DND-41 (cell line): ENCODE measurements around the gene TOLLIP.

Experiments
- ATAC-seq: fragments of 200-7000 bp; cut with Tn5 transposase; 3 replicates; pipeline ENCODE4 v1.9.1; 2021; ENCODE audit warnings: low read depth; ENCODE audit not compliant: insufficient read depth
- DNase-seq: peaks from one replicate; pipeline ENCODE4 v3.0.0-alpha.2; 2020
- H2AFZ ChIP-seq: 2 replicates; pipeline ENCODE4 v1.6.0; 2012; ENCODE audit warnings: low read depth, low read length
- H3K27ac ChIP-seq: 2 replicates; pipeline ENCODE4 v1.5.1; 2012; ENCODE audit warnings: low read length, inconsistent platforms
- H3K27me3 ChIP-seq: fragments of 200-600 bp; sonication (generic); 2 replicates; pipeline ENCODE4 v1.6.0; 2012; ENCODE audit warnings: low read length, mild to moderate bottlenecking, inconsistent platforms; ENCODE audit not compliant: insufficient read depth, poor library complexity
- H3K36me3 ChIP-seq: 2 replicates; pipeline ENCODE4 v1.5.1; 2012; ENCODE audit warnings: low read length, inconsistent platforms; ENCODE audit not compliant: insufficient read depth
- H3K4me1 ChIP-seq: 2 replicates; pipeline ENCODE4 v1.5.1; 2012; ENCODE audit warnings: mild to moderate bottlenecking, low read length; ENCODE audit not compliant: insufficient read depth
- H3K4me2 ChIP-seq: 2 replicates; pipeline ENCODE4 v1.6.0; 2012; ENCODE audit warnings: mild to moderate bottlenecking, moderate library complexity, low read length, inconsistent platforms; ENCODE audit not compliant: insufficient read depth
- H3K4me3 ChIP-seq, 2 experiments: fragments of 200-600 bp in 1 of 2; shearing (Covaris generic) in 1 of 2; 2 replicates each; pipeline ENCODE4 v1.5.1; 2012 to 2016; ENCODE audit warnings: inconsistent platforms in 2 of 2, low read length in 2 of 2, mild to moderate bottlenecking in 2 of 2, low read depth in 1 of 2, moderate library complexity in 1 of 2
- H3K79me2 ChIP-seq: 2 replicates; pipeline ENCODE4 v1.6.0; 2012; ENCODE audit warnings: low read length, inconsistent platforms; ENCODE audit not compliant: insufficient read depth
- H3K9ac ChIP-seq: 2 replicates; pipeline ENCODE4 v1.6.0; 2012; ENCODE audit warnings: low read depth, mild to moderate bottlenecking, inconsistent platforms, low read length, moderate library complexity
- H3K9me3 ChIP-seq: 2 replicates; pipeline ENCODE4 v1.5.1; 2012; ENCODE audit warnings: low read length, moderate library complexity, mild to moderate bottlenecking, inconsistent platforms; ENCODE audit not compliant: insufficient read depth, severe bottlenecking
- H4K20me1 ChIP-seq: 2 replicates; pipeline ENCODE4 v1.6.0; 2012; ENCODE audit warnings: low read length; ENCODE audit not compliant: insufficient read depth
- CTCF ChIP-seq: IDR thresholded peaks from 2 replicates; pipeline ENCODE4 v1.5.1; 2012; ENCODE audit warnings: borderline replicate concordance, low read length, moderate library complexity, mild to moderate bottlenecking; ENCODE audit not compliant: poor library complexity, severe bottlenecking; ENCODE audit errors: extremely low read depth
- EZH2 ChIP-seq: IDR thresholded peaks from 3 replicates; pipeline ENCODE4 v1.6.1; 2012; ENCODE audit warnings: borderline replicate concordance, low read depth, mild to moderate bottlenecking, moderate library complexity, low read length, inconsistent platforms; ENCODE audit not compliant: severe bottlenecking

Gene TOLLIP

GRCh38 chr11:1327064-1327460 lies 17.6 kb upstream of the TOLLIP start:
- Histone ChIP-seq H3K9me3 (peaks cover 10% of the 10 kb centered on the region), H3K4me2 (no peak overlapping the region), H4K20me1 (no peaks in the 10 kb centered on the region), H3K4me3 (no peak overlapping the region), H3K79me2 (no peaks in the 10 kb centered on the region), H2AFZ (no peak overlapping the region), H3K4me1 (no peaks in the 10 kb centered on the region), H3K9ac (no peak overlapping the region), H3K36me3 (no peaks in the 10 kb centered on the region), H3K27ac (no peak overlapping the region), H3K27me3 (no peaks in the 10 kb centered on the region)
- ATAC-seq (no peak), DNase-seq (no peak)
- TF ChIP-seq EZH2: no peak
- no peak for TF ChIP-seq CTCF

GRCh38 chr11:1326435-1327063 lies 17.1 kb upstream of the TOLLIP start:
- Histone ChIP-seq H2AFZ (no peak overlapping the region), H3K4me1 (no peaks in the 10 kb centered on the region), H3K79me2 (no peaks in the 10 kb centered on the region), H3K4me3 (no peak overlapping the region), H4K20me1 (no peaks in the 10 kb centered on the region), H3K9ac (no peak overlapping the region), H3K4me2 (no peak overlapping the region), H3K9me3 (peaks cover 10% of the 10 kb centered on the region), H3K27ac (no peak overlapping the region), H3K36me3 (no peaks in the 10 kb centered on the region), H3K27me3 (no peaks in the 10 kb centered on the region)
- ATAC-seq (no peak), DNase-seq (no peak)
- TF ChIP-seq EZH2: no peak
- no peak for TF ChIP-seq CTCF

- ATAC-seq (no peak), DNase-seq (no peak)
- H3K27ac ChIP-seq: no peak overlapping the region
- no peak overlapping the region for H3K4me3 ChIP-seq
- no peaks in the 10 kb centered on the region for H3K79me2 ChIP-seq
- peaks cover 4% of the 10 kb centered on the region for H3K27me3 ChIP-seq
- no peak overlapping the region for H3K9ac ChIP-seq
- no peak for TF ChIP-seq CTCF
- no peak for TF ChIP-seq EZH2
- no peaks in the 10 kb centered on the region for H4K20me1 ChIP-seq
- H3K4me2 ChIP-seq: no peak overlapping the region
- no peak overlapping the region for H2AFZ ChIP-seq
- H3K4me1 ChIP-seq: no peaks in the 10 kb centered on the region
- no peaks in the 10 kb centered on the region for H3K36me3 ChIP-seq
- H3K9me3 ChIP-seq: peaks cover 10% of the 10 kb centered on the region
Observed at GRCh38 chr11:1323774-1324173, 14.3 kb upstream of the TOLLIP start.

GRCh38 chr11:1317993-1318392 lies 8.6 kb upstream of the TOLLIP start:
- no peaks in the 10 kb centered on the region for H3K79me2 ChIP-seq
- TF ChIP-seq CTCF: no peak
- TF ChIP-seq EZH2: no peak
- H4K20me1 ChIP-seq: no peaks in the 10 kb centered on the region
- no peak overlapping the region for H2AFZ ChIP-seq
- H3K4me1 ChIP-seq: no peaks in the 10 kb centered on the region
- no peaks in the 10 kb centered on the region for H3K9me3 ChIP-seq
- H3K4me3 ChIP-seq: no peak overlapping the region
- H3K27ac ChIP-seq: no peak overlapping the region
- H3K9ac ChIP-seq: no peak overlapping the region
- H3K4me2 ChIP-seq: no peak overlapping the region
- no peaks in the 10 kb centered on the region for H3K36me3 ChIP-seq
- ATAC-seq: no peak
- peaks cover 4% of the 10 kb centered on the region for H3K27me3 ChIP-seq
- no peak for DNase-seq
